HepG2 (cell line): ENCODE data around the gene POU2F1. TPM values are rescaled to one million over a fixed set of nuclear protein-coding genes. Genes with fewer than 3 reads are reported as not detected.

ENCODE experiments used
- ATAC-seq: fragments of 200-7000 bp; cut with Tn5 transposase; 3 replicates; pipeline ENCODE4 v1.9.1; 2020; ENCODE audit warnings: mild to moderate bottlenecking, moderate library complexity
- BruUV-seq: library from RNA; stranded (reverse); fragments of 400-500 nt; replicated peaks from 2 replicates; lab custom pipeline; 2021; lab: Mats Ljungman, UMichigan
- CTCF ChIA-PET: fragments of 300-600 bp; formaldehyde crosslinking; extraction: SDS; loops from one replicate; lab custom pipeline; 2021; ENCODE audit warnings: low total read pairs, inconsistent platforms, low intra/inter-chr PET ratio; lab: Yijun Ruan, JAX
- POLR2A ChIA-PET: fragments of 350-600 bp; sonication (Branson Sonifier 250); formaldehyde crosslinking; loops from one replicate; lab custom pipeline; 2020; ENCODE audit warnings: antibody characterized with exemption, inconsistent platforms; lab: Yijun Ruan, JAX
- DNase-seq: peaks from one replicate; pipeline ENCODE4 v3.0.0-alpha.2; 2015; ENCODE audit warnings: low spot score
- FAIRE-seq: peaks from 3 replicates; lab custom pipeline; 2011; peaks lifted over from hg19 to GRCh38; lab: Jason Lieb, UNC
- H2AFZ ChIP-seq: one replicate; pipeline ENCODE4 v1.6.1; 2011; ENCODE audit warnings: low read length, inconsistent platforms
- H3K27ac ChIP-seq: fragments of 300-600 bp; 3 replicates; pipeline ENCODE4 v1.8.0; 2011; ENCODE audit warnings: mixed run types, mild to moderate bottlenecking, mixed read lengths, low read length, inconsistent platforms; ENCODE audit not compliant: insufficient read depth; ENCODE audit errors: extremely low read length
- H3K27me3 ChIP-seq, 2 experiments: fragments of 200-600 bp in 1 of 2; 2 replicates in 1 of 2; 3 replicates in 1 of 2; pipeline versions ENCODE4 v1.6.0 to v1.8.0; 2011; ENCODE audit warnings: low read length in 2 of 2, mild to moderate bottlenecking in 2 of 2, moderate library complexity in 2 of 2, inconsistent platforms in 1 of 2; ENCODE audit not compliant: insufficient read depth in 2 of 2, control insufficient read depth in 1 of 2
- H3K36me3 ChIP-seq, 2 experiments: fragments of 200-600 bp in 1 of 2; replicated peaks in 1 of 2; 2 replicates in 1 of 2; 3 replicates in 1 of 2; pipeline versions ENCODE4 v1.5.1 to v1.8.0; 2011; ENCODE audit warnings: low read length in 2 of 2, inconsistent platforms in 1 of 2; ENCODE audit not compliant: insufficient read depth in 2 of 2, control insufficient read depth in 1 of 2
- H3K4me1 ChIP-seq: 2 replicates; pipeline ENCODE4 v1.5.1; 2012; ENCODE audit warnings: low read length, inconsistent platforms; ENCODE audit not compliant: insufficient read depth
- H3K4me2 ChIP-seq: 2 replicates; pipeline ENCODE4 v1.6.0; 2011; ENCODE audit warnings: low read depth, low read length, inconsistent platforms
- H3K4me3 ChIP-seq, 3 experiments: fragments of 200-600 bp in 1 of 3; sonication (generic), shearing (Covaris generic) in 1 of 3; replicated peaks in 1 of 3; 2 replicates each; pipeline ENCODE4 v1.5.1; 2011 to 2016; ENCODE audit warnings: low read length in 3 of 3, inconsistent platforms in 2 of 3, low read depth in 2 of 3, mild to moderate bottlenecking in 2 of 3, control low read depth in 1 of 3, mixed read lengths in 1 of 3; ENCODE audit not compliant: insufficient read depth in 1 of 3
- H3K79me2 ChIP-seq: one replicate; pipeline ENCODE4 v1.6.1; 2011; ENCODE audit warnings: low read length, inconsistent platforms; ENCODE audit not compliant: insufficient read depth
- H3K9ac ChIP-seq: 2 replicates; pipeline ENCODE4 v1.6.0; 2011; ENCODE audit warnings: mild to moderate bottlenecking, low read depth, low read length, inconsistent platforms; ENCODE audit not compliant: insufficient read depth
- H3K9me3 ChIP-seq: 2 replicates; pipeline ENCODE4 v1.5.1; 2012; ENCODE audit warnings: mild to moderate bottlenecking, low read length
- H4K20me1 ChIP-seq: 2 replicates; pipeline ENCODE4 v1.6.0; 2011; ENCODE audit warnings: inconsistent platforms, mild to moderate bottlenecking, low read length, moderate library complexity; ENCODE audit not compliant: insufficient read depth
- IKZF5 ChIP-seq: IDR thresholded peaks from 2 replicates; pipeline ENCODE4 v1.6.1; 2018; ENCODE audit warnings: missing genetic modification reagents, mild to moderate bottlenecking, missing compliant biosample characterization
- MBNL3 ChIP-seq: fragments of 250-450 bp; sonication (Bioruptor Pico); conservative IDR thresholded peaks from 2 replicates; pipeline ENCODE4 v1.8.0; 2022; ENCODE audit warnings: mild to moderate bottlenecking, inconsistent platforms
- SOX13 ChIP-seq, 3 experiments: fragments of 450-650 bp in 1 of 3; sonication (generic) in 1 of 3; formaldehyde crosslinking in 1 of 3; IDR thresholded peaks in 2 of 3; conservative IDR thresholded peaks in 1 of 3; 2 replicates each; pipeline versions ENCODE4 v1.5.0 to v1.6.1; 2016 to 2020; ENCODE audit warnings: antibody characterized with exemption in 1 of 3, mild to moderate bottlenecking in 1 of 3, missing compliant biosample characterization in 1 of 3, missing genetic modification reagents in 1 of 3, moderate library complexity in 1 of 3
- SOX5 ChIP-seq: IDR thresholded peaks from 2 replicates; pipeline ENCODE4 v1.6.1; 2016; ENCODE audit warnings: borderline replicate concordance
- ZNF652 ChIP-seq: IDR thresholded peaks from 2 replicates; pipeline ENCODE4 v1.6.1; 2016; ENCODE audit warnings: low read depth, borderline replicate concordance
- ZNF782 ChIP-seq: sonication (generic); formaldehyde crosslinking; IDR thresholded peaks from 2 replicates; pipeline ENCODE4 v1.4.0; 2020; ENCODE audit warnings: missing genetic modification reagents, mild to moderate bottlenecking, borderline replicate concordance
- WGBS: methylation state at CpG from one replicate; pipeline ENCODE4 v1.1.6; 2017; ENCODE audit warnings: low lambda C conversion rate; 5-methylcytosine and 5-hydroxymethylcytosine counted together
- in situ Hi-C: cut with HindIII; loops from 2 replicates; pipeline ENCODE4 v1.10.0; 2017; ENCODE audit warnings: low pct_unique_long_range_greater_than_20kb; ENCODE audit not compliant: extremely low pct_ligation_motif_present
- intact Hi-C: fragments of 100-400 bp; cut with micrococcal nuclease; formaldehyde crosslinking; loops from one replicate; pipeline ENCODE4 v1.10.0; 2022; ENCODE audit not compliant: unreplicated experiment
- polyA plus RNA-seq, 8 experiments: library from polyadenylated mRNA; depleted of rRNA in 3 of 8; stranded (reverse) in 7 of 8; unstranded in 1 of 8; fragments of >200 nt; fragmentation: Illumina TruSeq in 4 of 8; extraction: Trizol in 4 of 8; gene quantifications; 2 replicates each; pipeline versions ENCODE4 v1.2.1 to v1.2.3, GENCODE V29; 2011 to 2016; ENCODE audit warnings: low read depth in 4 of 8, missing spikeins in 1 of 8, mixed read lengths in 1 of 8; ENCODE audit not compliant: insufficient read depth in 1 of 8
- total RNA-seq, 5 experiments: library from RNA; depleted of rRNA; stranded (reverse); fragments of >200 nt; fragmentation: Illumina TruSeq; extraction: Trizol; gene quantifications; 2 replicates each; pipeline ENCODE4 v1.2.3, GENCODE V29; 2016; ENCODE audit warnings: low read depth in 1 of 5

Gene POU2F1
- total and polyA plus RNA-seq, 2 of the 13 experiments (the other 11 are each of a cell fraction or from before 2014, with no cell fraction given): 10.2 to 13.0 TPM

DNA sequence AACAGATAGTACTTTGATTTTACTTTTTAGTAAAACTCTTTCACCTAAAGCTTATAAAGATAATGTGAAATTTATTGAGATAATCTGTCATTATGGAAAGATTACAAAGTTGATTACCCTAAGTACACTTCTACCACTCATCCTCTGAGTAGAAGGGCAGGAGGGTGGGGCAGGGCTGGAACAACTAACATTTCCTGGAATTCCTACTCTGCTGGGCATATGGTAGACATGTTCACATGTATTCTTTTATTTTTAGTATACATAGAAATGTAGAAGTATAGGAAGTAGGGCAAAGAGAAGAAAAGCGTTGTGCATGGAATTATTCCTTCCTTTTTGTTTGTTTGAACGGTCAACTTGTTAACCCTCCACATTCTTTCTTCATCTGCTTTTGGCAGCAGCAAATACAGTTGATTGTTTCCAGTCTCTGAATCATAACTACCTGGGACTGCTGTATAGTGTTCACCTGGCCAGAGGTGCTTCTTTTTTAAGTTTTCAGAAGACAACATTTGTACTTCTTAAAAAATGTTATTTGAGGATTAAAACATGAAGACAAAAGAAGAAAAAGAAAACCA lies 85.1 kb downstream of the POU2F1 start:
- ChIA-PET POLR2A (no interaction called here), CTCF (no interaction called here)
- no peak for DNase-seq
- Histone ChIP-seq H3K9ac (no peak overlapping the region), H2AFZ (no peak overlapping the region), H3K36me3 (no peaks in the 10 kb centered on the region), H3K27me3 (no peaks in the 10 kb centered on the region), H3K79me2 (peaks cover 9% of the 10 kb centered on the region), H3K4me1 (peaks cover 22% of the 10 kb centered on the region), H3K4me2 (no peak overlapping the region), H3K27ac (no peak overlapping the region), H4K20me1 (no peaks in the 10 kb centered on the region), H3K4me3 (no peak overlapping the region), H3K9me3 (no peaks in the 10 kb centered on the region)
- no peak for ATAC-seq
- in situ Hi-C loops (no loop called here), intact Hi-C loops (no loop called here)
- TF ChIP-seq IKZF5 (CRISPR knock-in tag) (no peak), ZNF782 (no peak), ZNF652 (CRISPR knock-in tag) (peak; percentile 36; the same call in 1 of the 2 replicates)
- BruUV-seq: no TSS peak
- FAIRE-seq: no peak
- WGBS: 37% methylated on average over 2 of the region's 2 CpGs

DNA sequence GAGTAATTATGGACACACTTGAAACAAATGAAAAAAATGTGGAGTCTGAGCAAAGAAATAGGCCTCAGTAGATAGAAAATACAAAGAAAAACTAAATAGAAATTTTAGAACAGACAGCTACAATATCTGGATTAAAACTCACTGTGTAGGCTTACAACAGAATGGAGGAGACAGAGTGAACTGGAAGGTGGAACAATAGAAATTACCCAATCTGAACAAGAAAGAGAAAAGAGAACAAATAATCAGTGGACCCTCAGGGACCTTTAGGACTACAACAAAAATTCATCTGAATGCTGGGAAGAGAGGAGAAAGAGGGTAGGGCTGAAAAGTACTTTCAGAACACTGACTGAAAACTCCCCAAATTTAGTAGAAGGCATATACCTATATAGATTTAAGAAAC lies 90.0 kb downstream of the POU2F1 start:
- no peak overlapping the region for H3K27ac ChIP-seq
- TF ChIP-seq SOX5 (CRISPR knock-in tag) (peak; percentile 12; the same call in 1 of the 2 replicates), SOX13 (IDR thresholded peaks at IDR 0.05) (no peak), SOX13 (CRISPR knock-in tag; conservative IDR thresholded peaks at IDR 0.05 in 1 of 2, IDR thresholded peaks at IDR 0.05 in 1 of 2) (peak in 1 of 2 experiments; percentile 59; a peak in 2 of 4 replicates), MBNL3 (CRISPR knock-in tag) (no peak)
- no TSS peak for BruUV-seq
- no peak overlapping the region for H3K9ac ChIP-seq
- FAIRE-seq (no peak), ATAC-seq (no peak), DNase-seq (no peak)
- H3K9me3 ChIP-seq: no peaks in the 10 kb centered on the region
- peaks cover 7% of the 10 kb centered on the region for H3K79me2 ChIP-seq
- peaks cover 20% of the 10 kb centered on the region for H3K4me1 ChIP-seq
- H2AFZ ChIP-seq: no peak overlapping the region
- POLR2A ChIA-PET: no interaction called here
- H3K4me2 ChIP-seq: no peak overlapping the region
- in situ Hi-C loops (no loop called here), intact Hi-C loops (loop anchor here (2.0 kb wide), 1 partner anchor 14 kb away; no protein-coding TSS in a partner anchor)
- no peak overlapping the region for H3K4me3 ChIP-seq
- H4K20me1 ChIP-seq: no peaks in the 10 kb centered on the region
- CTCF ChIA-PET: no interaction called here
- no peaks in the 10 kb centered on the region for H3K27me3 ChIP-seq
- no peaks in the 10 kb centered on the region for H3K36me3 ChIP-seq
